ENCODE data around the gene CSNK1G1.

DNA sequence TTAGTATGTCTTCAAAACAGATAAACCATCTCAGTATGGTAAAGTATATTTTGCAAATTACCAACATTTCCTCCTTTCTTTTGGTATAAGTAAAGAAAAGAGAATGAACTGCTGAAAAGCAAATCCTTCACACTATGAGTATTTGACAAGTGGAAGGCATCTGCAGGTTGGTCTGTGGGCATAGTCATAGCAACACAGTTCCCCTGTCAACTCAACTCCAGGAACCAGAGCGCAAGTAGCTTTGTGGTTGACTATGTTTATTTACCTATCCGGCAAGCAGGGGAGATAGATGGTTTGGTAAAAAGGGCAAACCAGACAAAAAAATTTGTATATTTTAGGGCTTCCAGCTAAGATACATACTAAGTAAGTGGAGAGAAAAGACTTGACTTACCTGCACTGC, 104.9 kb downstream of the CSNK1G1 start:
- TF ChIP-seq, protein P1, sequence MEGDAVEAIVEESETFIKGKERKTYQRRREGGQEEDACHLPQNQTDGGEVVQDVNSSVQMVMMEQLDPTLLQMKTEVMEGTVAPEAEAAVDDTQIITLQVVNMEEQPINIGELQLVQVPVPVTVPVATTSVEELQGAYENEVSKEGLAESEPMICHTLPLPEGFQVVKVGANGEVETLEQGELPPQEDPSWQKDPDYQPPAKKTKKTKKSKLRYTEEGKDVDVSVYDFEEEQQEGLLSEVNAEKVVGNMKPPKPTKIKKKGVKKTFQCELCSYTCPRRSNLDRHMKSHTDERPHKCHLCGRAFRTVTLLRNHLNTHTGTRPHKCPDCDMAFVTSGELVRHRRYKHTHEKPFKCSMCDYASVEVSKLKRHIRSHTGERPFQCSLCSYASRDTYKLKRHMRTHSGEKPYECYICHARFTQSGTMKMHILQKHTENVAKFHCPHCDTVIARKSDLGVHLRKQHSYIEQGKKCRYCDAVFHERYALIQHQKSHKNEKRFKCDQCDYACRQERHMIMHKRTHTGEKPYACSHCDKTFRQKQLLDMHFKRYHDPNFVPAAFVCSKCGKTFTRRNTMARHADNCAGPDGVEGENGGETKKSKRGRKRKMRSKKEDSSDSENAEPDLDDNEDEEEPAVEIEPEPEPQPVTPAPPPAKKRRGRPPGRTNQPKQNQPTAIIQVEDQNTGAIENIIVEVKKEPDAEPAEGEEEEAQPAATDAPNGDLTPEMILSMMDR (IDR thresholded peaks at IDR 0.05; ENCODE audit: low read depth, low read length, poor library complexity, severe bottlenecking), result no peak
- no peak for TF ChIP-seq EZH2phosphoT487 (IDR thresholded peaks at IDR 0.05; ENCODE audit: borderline replicate concordance, low read length)
